Hepatocyte (in vitro differentiated cells): ENCODE data around the gene GNAI2.

ENCODE experiments used
- EZH2 ChIP-seq: fragments of 200-600 bp; sonication (generic); IDR thresholded peaks from 2 replicates; pipeline ENCODE4 v1.6.1; 2016; ENCODE audit warnings: antibody characterized with exemption, mild to moderate bottlenecking, borderline replicate concordance
- EZH2phosphoT487 ChIP-seq: fragments of 200-600 bp; sonication (generic); IDR thresholded peaks from one replicate; pipeline ENCODE4 v1.6.1; 2018; ENCODE audit warnings: antibody characterized with exemption, mild to moderate bottlenecking, low read depth, moderate library complexity; ENCODE audit not compliant: unreplicated experiment, severe bottlenecking
- TF ChIP-seq, protein P1 (sequence below): fragments of 200-600 bp; sonication (generic); IDR thresholded peaks from 2 replicates; pipeline ENCODE4 v1.5.1; 2016; ENCODE audit warnings: antibody characterized with exemption, mild to moderate bottlenecking; ENCODE audit not compliant: poor library complexity

GRCh38 chr3:50290161-50290641 is 54.2 kb downstream of the GNAI2 start:
- TF ChIP-seq, protein P1, sequence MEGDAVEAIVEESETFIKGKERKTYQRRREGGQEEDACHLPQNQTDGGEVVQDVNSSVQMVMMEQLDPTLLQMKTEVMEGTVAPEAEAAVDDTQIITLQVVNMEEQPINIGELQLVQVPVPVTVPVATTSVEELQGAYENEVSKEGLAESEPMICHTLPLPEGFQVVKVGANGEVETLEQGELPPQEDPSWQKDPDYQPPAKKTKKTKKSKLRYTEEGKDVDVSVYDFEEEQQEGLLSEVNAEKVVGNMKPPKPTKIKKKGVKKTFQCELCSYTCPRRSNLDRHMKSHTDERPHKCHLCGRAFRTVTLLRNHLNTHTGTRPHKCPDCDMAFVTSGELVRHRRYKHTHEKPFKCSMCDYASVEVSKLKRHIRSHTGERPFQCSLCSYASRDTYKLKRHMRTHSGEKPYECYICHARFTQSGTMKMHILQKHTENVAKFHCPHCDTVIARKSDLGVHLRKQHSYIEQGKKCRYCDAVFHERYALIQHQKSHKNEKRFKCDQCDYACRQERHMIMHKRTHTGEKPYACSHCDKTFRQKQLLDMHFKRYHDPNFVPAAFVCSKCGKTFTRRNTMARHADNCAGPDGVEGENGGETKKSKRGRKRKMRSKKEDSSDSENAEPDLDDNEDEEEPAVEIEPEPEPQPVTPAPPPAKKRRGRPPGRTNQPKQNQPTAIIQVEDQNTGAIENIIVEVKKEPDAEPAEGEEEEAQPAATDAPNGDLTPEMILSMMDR, result no peak
- TF ChIP-seq EZH2, result no peak
- no peak for TF ChIP-seq EZH2phosphoT487
